Measurements from ENCODE around the gene INTS6.

The INTS6 gene

GRCh38 chr13:51457086-51457815 lies 4.4 kb upstream of the INTS6 start:
- DNase-seq (ENCODE audit: low read depth in 1 of 2, low spot score in 1 of 2), result no peak

GRCh38 chr13:51456510-51456909 lies 3.7 kb upstream of the INTS6 start:
- no peak for DNase-seq (ENCODE audit: low read depth in 1 of 2, low spot score in 1 of 2)

- no peak for DNase-seq (ENCODE audit: low read depth in 1 of 2, low spot score in 1 of 2)
These were observed 2.7 kb upstream of the INTS6 start for GRCh38 chr13:51455532-51455931.

- peak; percentile 6 to 23 for DNase-seq (ENCODE audit: low read depth in 1 of 2, low spot score in 1 of 2)
These were observed 1.3 kb upstream of the INTS6 start for GRCh38 chr13:51453959-51454703.

- peak; percentile 68 to 73 for DNase-seq (ENCODE audit: low read depth in 1 of 2, low spot score in 1 of 2)
These were observed 547 bp upstream of the INTS6 start for GRCh38 chr13:51453207-51453958.

- DNase-seq (ENCODE audit: low read depth in 1 of 2, low spot score in 1 of 2), result peak; percentile 57 to 64
These were observed 1.1 kb downstream of the INTS6 start for GRCh38 chr13:51451467-51452360.

GRCh38 chr13:51451134-51451466 lies 1.7 kb downstream of the INTS6 start:
- DNase-seq (ENCODE audit: low read depth in 1 of 2, low spot score in 1 of 2), result no peak

GRCh38 chr13:51449018-51449417 lies 3.8 kb downstream of the INTS6 start:
- DNase-seq (ENCODE audit: low read depth in 1 of 2, low spot score in 1 of 2), result no peak

GRCh38 chr13:51444922-51445321 lies 7.9 kb downstream of the INTS6 start:
- no peak for DNase-seq (ENCODE audit: low read depth in 1 of 2, low spot score in 1 of 2)

- DNase-seq (ENCODE audit: low read depth in 1 of 2, low spot score in 1 of 2), result no peak
These were observed 12.5 kb downstream of the INTS6 start for GRCh38 chr13:51440381-51440780.

GRCh38 chr13:51437550-51438127 lies 15.2 kb downstream of the INTS6 start:
- DNase-seq (ENCODE audit: low read depth in 1 of 2, low spot score in 1 of 2), result no peak

GRCh38 chr13:51435002-51435578 lies 17.7 kb downstream of the INTS6 start:
- no peak for DNase-seq (ENCODE audit: low read depth in 1 of 2, low spot score in 1 of 2)

GRCh38 chr13:51432576-51432975 lies 20.3 kb downstream of the INTS6 start:
- DNase-seq (ENCODE audit: low read depth in 1 of 2, low spot score in 1 of 2), result no peak

- DNase-seq (ENCODE audit: low read depth in 1 of 2, low spot score in 1 of 2), result no peak
These were observed 25.9 kb downstream of the INTS6 start for GRCh38 chr13:51426982-51427381.

- DNase-seq (ENCODE audit: low read depth in 1 of 2, low spot score in 1 of 2), result no peak
These were observed 27.3 kb downstream of the INTS6 start for GRCh38 chr13:51425410-51426042.

GRCh38 chr13:51423766-51424165 lies 29.1 kb downstream of the INTS6 start:
- no peak for DNase-seq (ENCODE audit: low read depth in 1 of 2, low spot score in 1 of 2)

GRCh38 chr13:51422484-51422883 lies 30.4 kb downstream of the INTS6 start:
- no peak for DNase-seq (ENCODE audit: low read depth in 1 of 2, low spot score in 1 of 2)

GRCh38 chr13:51420681-51421490 lies 31.9 kb downstream of the INTS6 start:
- DNase-seq (ENCODE audit: low read depth in 1 of 2, low spot score in 1 of 2), result no peak

All from stimulated activated CD4-positive, alpha-beta T cell treated with anti-CD3 and anti-CD28 coated beads, Interleukin-15, amount 100 ng/mL, for 1 hour (primary cell).